Left ventricle myocardium superior (tissue), 1 donor: Measurements from ENCODE around the gene ADAMTS16. TPM values are rescaled to one million over a fixed set of nuclear protein-coding genes. Genes with fewer than 3 reads are reported as not detected.
A peak's percentile ranks its signal among the peaks of the same experiment; 100 is the strongest.

ENCODE experiments used
- ATAC-seq: fragments of 200-7000 bp; cut with Tn5 transposase; one replicate; pipeline ENCODE4 v1.9.1; 2020; ENCODE audit warnings: mild to moderate bottlenecking, moderate library complexity
- DNase-seq: peaks from one replicate; pipeline ENCODE4 v3.0.0-alpha.2; 2020
- intact Hi-C: fragments of 100-400 bp; cut with micrococcal nuclease; formaldehyde crosslinking; loops from one replicate; pipeline ENCODE4 v1.11.0; 2022
- total RNA-seq: library from RNA; stranded (reverse); fragmentation: NEBNext Ultra II Directional; extraction: Animal tissue kit (Norgen Biotek cat#: 25700); gene quantifications from one replicate; pipeline ENCODE4 v1.2.1, GENCODE V29; 2021
- donor health status: DM: no; HTN: yes; CAD: no; lungs with severe emphysema.

The ADAMTS16 gene
- total RNA-seq, 1 donor from 2014 or later = not detected

- ATAC-seq (no peak), DNase-seq (no peak)
- intact Hi-C loops = no loop called here
Measured at GRCh38 chr5:5218396-5218795, 78.3 kb downstream of the ADAMTS16 start.

GRCh38 chr5:5219541-5219940, 79.4 kb downstream of the ADAMTS16 start:
- ATAC-seq = no peak
- no peak for DNase-seq
- intact Hi-C loops = no loop called here

GRCh38 chr5:5220901-5221631, 80.9 kb downstream of the ADAMTS16 start:
- intact Hi-C loops = no loop called here
- no peak for DNase-seq
- ATAC-seq = no peak

- DNase-seq (no peak), ATAC-seq (no peak)
- intact Hi-C loops = no loop called here
Measured at GRCh38 chr5:5221724-5222123, 81.6 kb downstream of the ADAMTS16 start.

- ATAC-seq = no peak
- intact Hi-C loops = no loop called here
- no peak for DNase-seq
Measured at GRCh38 chr5:5231576-5231975, 91.4 kb downstream of the ADAMTS16 start.

GRCh38 chr5:5234912-5235311, 94.8 kb downstream of the ADAMTS16 start:
- intact Hi-C loops = no loop called here
- ATAC-seq = no peak
- DNase-seq = no peak

GRCh38 chr5:5235685-5236084, 95.6 kb downstream of the ADAMTS16 start:
- DNase-seq (no peak), ATAC-seq (no peak)
- intact Hi-C loops = no loop called here

- ATAC-seq = no peak
Measured at GRCh38 chr5:5239191-5239590, 99.1 kb downstream of the ADAMTS16 start.

GRCh38 chr5:5240234-5240633, 100.1 kb downstream of the ADAMTS16 start:
- intact Hi-C loops = no loop called here
- no peak for DNase-seq
- ATAC-seq = no peak

More at GRCh38 chr5:5239191-5239590, 99.1 kb downstream of the ADAMTS16 start:
- intact Hi-C loops = no loop called here
- DNase-seq = no peak

- ATAC-seq (no peak), DNase-seq (no peak)
- intact Hi-C loops = no loop called here
Measured at GRCh38 chr5:5242056-5242455, 101.9 kb downstream of the ADAMTS16 start.

GRCh38 chr5:5246736-5247135, 106.6 kb downstream of the ADAMTS16 start:
- intact Hi-C loops = no loop called here
- DNase-seq = no peak
- ATAC-seq = no peak

GRCh38 chr5:5250758-5251157, 110.6 kb downstream of the ADAMTS16 start:
- ATAC-seq = no peak
- DNase-seq = no peak
- intact Hi-C loops = no loop called here

- intact Hi-C loops = no loop called here
- DNase-seq (no peak), ATAC-seq (no peak)
Measured at GRCh38 chr5:5252106-5252505, 112.0 kb downstream of the ADAMTS16 start.

- intact Hi-C loops = no loop called here
- DNase-seq = no peak
- no peak for ATAC-seq
Measured at GRCh38 chr5:5257353-5257752, 117.2 kb downstream of the ADAMTS16 start.

GRCh38 chr5:5258564-5258963, 118.4 kb downstream of the ADAMTS16 start:
- ATAC-seq (no peak), DNase-seq (no peak)
- intact Hi-C loops = no loop called here

- DNase-seq = no peak
- ATAC-seq = no peak
- intact Hi-C loops = no loop called here
Measured at GRCh38 chr5:5264727-5265126, 124.6 kb downstream of the ADAMTS16 start.

GRCh38 chr5:5266297-5266696, 126.2 kb downstream of the ADAMTS16 start:
- ATAC-seq (no peak), DNase-seq (no peak)
- intact Hi-C loops = no loop called here

GRCh38 chr5:5270161-5270560, 130.0 kb downstream of the ADAMTS16 start:
- intact Hi-C loops = no loop called here
- no peak for DNase-seq
- no peak for ATAC-seq

- DNase-seq (peak; percentile 72), ATAC-seq (peak; percentile 89)
- intact Hi-C loops = no loop called here
Measured at GRCh38 chr5:5270958-5271785, 131.0 kb downstream of the ADAMTS16 start.

- no peak for ATAC-seq
- no peak for DNase-seq
- intact Hi-C loops = no loop called here
Measured at GRCh38 chr5:5271786-5272321, 131.7 kb downstream of the ADAMTS16 start.
